ENCODE results near the gene GATB.

GATB gene

DNA sequence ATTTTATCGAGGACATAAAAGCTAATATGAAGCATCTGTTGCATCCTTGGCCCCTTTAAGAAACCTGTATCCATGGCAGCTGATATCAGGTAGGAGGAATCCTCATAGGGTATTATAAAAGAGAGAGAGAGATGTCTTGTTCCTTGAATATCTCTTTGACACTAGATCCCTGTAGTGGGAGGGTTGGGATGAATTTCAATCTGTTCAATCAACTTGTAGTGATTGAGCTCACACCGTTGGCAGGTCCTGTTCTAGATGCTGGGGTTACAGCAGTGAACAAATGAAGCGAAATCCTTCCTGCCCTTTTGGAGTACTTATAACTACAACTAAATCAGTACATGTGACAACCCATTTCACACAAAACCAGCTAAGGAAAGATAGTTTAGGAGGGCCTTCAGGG lies 35.3 kb upstream of the GATB start:
- no peaks in the 10 kb centered on the region for H4K20me1 ChIP-seq (ENCODE audit: insufficient read depth, low read length)
- no peaks in the 10 kb centered on the region for H3K79me2 ChIP-seq (ENCODE audit: low read length)
- no peaks in the 10 kb centered on the region for H3K36me3 ChIP-seq (replicated peaks; ENCODE audit: low read depth, low read length)
- H3K27ac ChIP-seq (ENCODE audit: low read length): no peak overlapping the region
- TF ChIP-seq CTCF (IDR thresholded peaks at IDR 0.05; ENCODE audit: low read depth, low read length): no peak
- TF ChIP-seq EZH2phosphoT487 (IDR thresholded peaks at IDR 0.05; ENCODE audit: low read depth): no peak
- no peak overlapping the region for H3K4me3 ChIP-seq (ENCODE audit: low read length)
- no peak overlapping the region for H2AFZ ChIP-seq (ENCODE audit: low read depth, low read length)
- no peaks in the 10 kb centered on the region for H3K9me3 ChIP-seq (ENCODE audit: insufficient read depth, low read length)
- no peaks in the 10 kb centered on the region for H3K27me3 ChIP-seq (ENCODE audit: low read depth, low read length)
- no peak overlapping the region for H3K9ac ChIP-seq (ENCODE audit: low read length)
- peaks cover 23% of the 10 kb centered on the region for H3K4me1 ChIP-seq (ENCODE audit: low read length)
- H3K4me2 ChIP-seq (ENCODE audit: low read length): no peak overlapping the region

DNA sequence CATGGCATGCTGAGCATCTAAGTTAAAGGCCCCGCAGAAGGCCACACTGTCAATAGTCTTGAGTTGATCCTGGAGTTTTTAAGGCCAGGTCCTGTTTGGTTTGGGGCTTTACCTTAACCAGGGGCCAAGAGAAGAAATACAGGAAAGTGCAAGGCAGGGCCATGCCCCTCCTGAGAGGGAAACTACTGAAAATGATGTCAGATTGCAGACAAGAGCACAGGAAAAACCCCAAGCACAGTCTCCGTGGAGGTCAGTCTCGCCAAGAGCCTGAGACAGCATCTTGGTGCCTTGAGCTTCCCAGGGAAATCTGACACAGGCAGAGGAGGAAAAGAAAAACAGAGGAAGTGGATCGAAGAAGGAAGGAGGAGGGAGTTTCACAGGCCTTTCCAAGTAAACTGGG lies 32.2 kb upstream of the GATB start:
- H3K4me1 ChIP-seq (ENCODE audit: low read length): 0 out of 2 replicates have a peak, but pooled peaks cover 1% of the 10 kb centered on the region
- H3K4me3 ChIP-seq (ENCODE audit: low read length): no peak overlapping the region
- no peaks in the 10 kb centered on the region for H3K79me2 ChIP-seq (ENCODE audit: low read length)
- no peak overlapping the region for H3K9ac ChIP-seq (ENCODE audit: low read length)
- no peaks in the 10 kb centered on the region for H3K9me3 ChIP-seq (ENCODE audit: insufficient read depth, low read length)
- no peaks in the 10 kb centered on the region for H4K20me1 ChIP-seq (ENCODE audit: insufficient read depth, low read length)
- no peaks in the 10 kb centered on the region for H3K36me3 ChIP-seq (replicated peaks; ENCODE audit: low read depth, low read length)
- H3K4me2 ChIP-seq (ENCODE audit: low read length): no peak overlapping the region
- no peak for TF ChIP-seq CTCF (IDR thresholded peaks at IDR 0.05; ENCODE audit: low read depth, low read length)
- H3K27me3 ChIP-seq (ENCODE audit: low read depth, low read length): no peaks in the 10 kb centered on the region
- no peak overlapping the region for H2AFZ ChIP-seq (ENCODE audit: low read depth, low read length)
- no peak overlapping the region for H3K27ac ChIP-seq (ENCODE audit: low read length)

GRCh38 chr4:151792530-151792929 lies 31.7 kb upstream of the GATB start:
- H3K79me2 ChIP-seq (ENCODE audit: low read length): no peaks in the 10 kb centered on the region
- TF ChIP-seq CTCF (IDR thresholded peaks at IDR 0.05; ENCODE audit: low read depth, low read length) (no peak), EZH2phosphoT487 (IDR thresholded peaks at IDR 0.05; ENCODE audit: low read depth) (no peak)
- H2AFZ ChIP-seq (ENCODE audit: low read depth, low read length): no peak overlapping the region
- H3K27ac ChIP-seq (ENCODE audit: low read length): no peak overlapping the region
- H3K9me3 ChIP-seq (ENCODE audit: insufficient read depth, low read length): no peaks in the 10 kb centered on the region
- H3K4me1 ChIP-seq (ENCODE audit: low read length): no peaks in the 10 kb centered on the region
- no peaks in the 10 kb centered on the region for H3K27me3 ChIP-seq (ENCODE audit: low read depth, low read length)
- no peaks in the 10 kb centered on the region for H4K20me1 ChIP-seq (ENCODE audit: insufficient read depth, low read length)
- H3K4me3 ChIP-seq (ENCODE audit: low read length): no peak overlapping the region
- no peak overlapping the region for H3K9ac ChIP-seq (ENCODE audit: low read length)
- H3K36me3 ChIP-seq (replicated peaks; ENCODE audit: low read depth, low read length): no peaks in the 10 kb centered on the region
- H3K4me2 ChIP-seq (ENCODE audit: low read length): no peak overlapping the region

- Histone ChIP-seq H3K9me3 (ENCODE audit: insufficient read depth, low read length) (no peaks in the 10 kb centered on the region), H3K4me2 (ENCODE audit: low read length) (no peak overlapping the region), H3K79me2 (ENCODE audit: low read length) (no peaks in the 10 kb centered on the region), H2AFZ (ENCODE audit: low read depth, low read length) (no peak overlapping the region), H3K27me3 (ENCODE audit: low read depth, low read length) (no peaks in the 10 kb centered on the region), H3K9ac (ENCODE audit: low read length) (no peak overlapping the region), H3K4me1 (ENCODE audit: low read length) (peaks cover 38% of the 10 kb centered on the region), H4K20me1 (ENCODE audit: insufficient read depth, low read length) (no peaks in the 10 kb centered on the region), H3K27ac (ENCODE audit: low read length) (no peak overlapping the region), H3K36me3 (replicated peaks; ENCODE audit: low read depth, low read length) (no peaks in the 10 kb centered on the region), H3K4me3 (ENCODE audit: low read length) (no peak overlapping the region)
- TF ChIP-seq EZH2phosphoT487 (IDR thresholded peaks at IDR 0.05; ENCODE audit: low read depth) (no peak), CTCF (IDR thresholded peaks at IDR 0.05; ENCODE audit: low read depth, low read length) (no peak)
Observed at GRCh38 chr4:151788021-151788420, 27.2 kb upstream of the GATB start.
